DND-41 (cell line): ENCODE data around the gene ANAPC10.

Experiments
- ATAC-seq: fragments of 200-7000 bp; cut with Tn5 transposase; 3 replicates; pipeline ENCODE4 v1.9.1; 2021; ENCODE audit warnings: low read depth; ENCODE audit not compliant: insufficient read depth
- DNase-seq: peaks from one replicate; pipeline ENCODE4 v3.0.0-alpha.2; 2020
- H2AFZ ChIP-seq: 2 replicates; pipeline ENCODE4 v1.6.0; 2012; ENCODE audit warnings: low read depth, low read length
- H3K27ac ChIP-seq: 2 replicates; pipeline ENCODE4 v1.5.1; 2012; ENCODE audit warnings: low read length, inconsistent platforms
- H3K27me3 ChIP-seq: fragments of 200-600 bp; sonication (generic); 2 replicates; pipeline ENCODE4 v1.6.0; 2012; ENCODE audit warnings: low read length, mild to moderate bottlenecking, inconsistent platforms; ENCODE audit not compliant: insufficient read depth, poor library complexity
- H3K36me3 ChIP-seq: 2 replicates; pipeline ENCODE4 v1.5.1; 2012; ENCODE audit warnings: low read length, inconsistent platforms; ENCODE audit not compliant: insufficient read depth
- H3K4me1 ChIP-seq: 2 replicates; pipeline ENCODE4 v1.5.1; 2012; ENCODE audit warnings: mild to moderate bottlenecking, low read length; ENCODE audit not compliant: insufficient read depth
- H3K4me2 ChIP-seq: 2 replicates; pipeline ENCODE4 v1.6.0; 2012; ENCODE audit warnings: mild to moderate bottlenecking, moderate library complexity, low read length, inconsistent platforms; ENCODE audit not compliant: insufficient read depth
- H3K4me3 ChIP-seq, 2 experiments: fragments of 200-600 bp in 1 of 2; shearing (Covaris generic) in 1 of 2; 2 replicates each; pipeline ENCODE4 v1.5.1; 2012 to 2016; ENCODE audit warnings: inconsistent platforms in 2 of 2, low read length in 2 of 2, mild to moderate bottlenecking in 2 of 2, low read depth in 1 of 2, moderate library complexity in 1 of 2
- H3K79me2 ChIP-seq: 2 replicates; pipeline ENCODE4 v1.6.0; 2012; ENCODE audit warnings: low read length, inconsistent platforms; ENCODE audit not compliant: insufficient read depth
- H3K9ac ChIP-seq: 2 replicates; pipeline ENCODE4 v1.6.0; 2012; ENCODE audit warnings: low read depth, mild to moderate bottlenecking, inconsistent platforms, low read length, moderate library complexity
- H3K9me3 ChIP-seq: 2 replicates; pipeline ENCODE4 v1.5.1; 2012; ENCODE audit warnings: low read length, moderate library complexity, mild to moderate bottlenecking, inconsistent platforms; ENCODE audit not compliant: insufficient read depth, severe bottlenecking
- H4K20me1 ChIP-seq: 2 replicates; pipeline ENCODE4 v1.6.0; 2012; ENCODE audit warnings: low read length; ENCODE audit not compliant: insufficient read depth
- EZH2 ChIP-seq: IDR thresholded peaks from 3 replicates; pipeline ENCODE4 v1.6.1; 2012; ENCODE audit warnings: borderline replicate concordance, low read depth, mild to moderate bottlenecking, moderate library complexity, low read length, inconsistent platforms; ENCODE audit not compliant: severe bottlenecking
- TF ChIP-seq, protein P1 (sequence below): IDR thresholded peaks from 2 replicates; pipeline ENCODE4 v1.5.1; 2012; ENCODE audit warnings: borderline replicate concordance, low read length, moderate library complexity, mild to moderate bottlenecking; ENCODE audit not compliant: poor library complexity, severe bottlenecking; ENCODE audit errors: extremely low read depth

The ANAPC10 gene

DNA sequence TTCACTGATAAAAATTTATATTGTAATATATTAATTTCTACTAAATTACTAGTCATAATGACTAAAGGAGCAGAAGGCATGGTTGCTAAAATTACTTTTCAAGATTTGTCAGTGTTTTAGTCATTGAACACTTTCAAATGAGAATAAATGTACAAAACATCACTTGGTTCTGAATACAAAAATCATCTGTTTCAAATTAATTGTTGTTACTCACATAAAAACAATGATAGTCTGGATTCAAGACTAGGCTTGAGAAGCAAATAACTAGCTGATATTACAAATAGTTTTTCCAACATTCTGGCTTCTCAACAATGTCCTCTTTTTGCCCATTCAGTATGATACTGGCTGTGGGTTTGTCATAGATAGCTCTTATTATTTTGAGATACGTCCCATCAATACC lies 112.5 kb downstream of the ANAPC10 start:
- TF ChIP-seq, protein P1, sequence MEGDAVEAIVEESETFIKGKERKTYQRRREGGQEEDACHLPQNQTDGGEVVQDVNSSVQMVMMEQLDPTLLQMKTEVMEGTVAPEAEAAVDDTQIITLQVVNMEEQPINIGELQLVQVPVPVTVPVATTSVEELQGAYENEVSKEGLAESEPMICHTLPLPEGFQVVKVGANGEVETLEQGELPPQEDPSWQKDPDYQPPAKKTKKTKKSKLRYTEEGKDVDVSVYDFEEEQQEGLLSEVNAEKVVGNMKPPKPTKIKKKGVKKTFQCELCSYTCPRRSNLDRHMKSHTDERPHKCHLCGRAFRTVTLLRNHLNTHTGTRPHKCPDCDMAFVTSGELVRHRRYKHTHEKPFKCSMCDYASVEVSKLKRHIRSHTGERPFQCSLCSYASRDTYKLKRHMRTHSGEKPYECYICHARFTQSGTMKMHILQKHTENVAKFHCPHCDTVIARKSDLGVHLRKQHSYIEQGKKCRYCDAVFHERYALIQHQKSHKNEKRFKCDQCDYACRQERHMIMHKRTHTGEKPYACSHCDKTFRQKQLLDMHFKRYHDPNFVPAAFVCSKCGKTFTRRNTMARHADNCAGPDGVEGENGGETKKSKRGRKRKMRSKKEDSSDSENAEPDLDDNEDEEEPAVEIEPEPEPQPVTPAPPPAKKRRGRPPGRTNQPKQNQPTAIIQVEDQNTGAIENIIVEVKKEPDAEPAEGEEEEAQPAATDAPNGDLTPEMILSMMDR: no peak
- TF ChIP-seq EZH2: no peak
- no peak overlapping the region for H3K27ac ChIP-seq
- ATAC-seq (no peak), DNase-seq (no peak)
- no peaks in the 10 kb centered on the region for H3K9me3 ChIP-seq
- no peaks in the 10 kb centered on the region for H3K79me2 ChIP-seq
- no peaks in the 10 kb centered on the region for H4K20me1 ChIP-seq
- H3K4me1 ChIP-seq: no peaks in the 10 kb centered on the region
- no peak overlapping the region for H2AFZ ChIP-seq
- no peaks in the 10 kb centered on the region for H3K36me3 ChIP-seq
- H3K9ac ChIP-seq: no peak overlapping the region
- H3K27me3 ChIP-seq: no peaks in the 10 kb centered on the region
- H3K4me3 ChIP-seq: no peak overlapping the region
- H3K4me2 ChIP-seq: no peak overlapping the region

DNA sequence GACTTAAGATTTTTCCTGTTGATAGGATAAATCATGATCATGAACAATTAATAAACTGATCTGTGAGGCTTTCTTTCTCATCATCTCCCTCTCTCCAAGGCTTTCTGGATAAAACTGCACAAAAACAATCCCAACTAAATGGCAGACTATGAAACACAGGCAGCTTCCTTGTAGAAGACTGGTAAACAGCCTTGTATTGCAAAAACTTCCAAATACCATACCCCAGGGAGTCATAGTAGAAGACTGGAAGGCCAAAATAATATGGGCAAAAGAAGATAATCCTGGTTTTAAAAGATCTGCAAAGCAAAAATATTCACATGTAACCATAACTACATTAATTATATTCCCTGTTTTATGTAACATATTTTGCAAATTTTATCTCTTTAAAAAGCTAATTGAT lies 113.0 kb downstream of the ANAPC10 start:
- Histone ChIP-seq H3K4me1 (no peaks in the 10 kb centered on the region), H3K9me3 (no peaks in the 10 kb centered on the region), H3K27ac (no peak overlapping the region), H2AFZ (no peak overlapping the region), H3K27me3 (no peaks in the 10 kb centered on the region), H3K79me2 (no peaks in the 10 kb centered on the region), H3K9ac (no peak overlapping the region), H3K36me3 (no peaks in the 10 kb centered on the region), H4K20me1 (no peaks in the 10 kb centered on the region), H3K4me2 (no peak overlapping the region), H3K4me3 (no peak overlapping the region)
- DNase-seq (no peak), ATAC-seq (no peak)
- TF ChIP-seq, protein P1: no peak
- TF ChIP-seq EZH2: no peak

DNA sequence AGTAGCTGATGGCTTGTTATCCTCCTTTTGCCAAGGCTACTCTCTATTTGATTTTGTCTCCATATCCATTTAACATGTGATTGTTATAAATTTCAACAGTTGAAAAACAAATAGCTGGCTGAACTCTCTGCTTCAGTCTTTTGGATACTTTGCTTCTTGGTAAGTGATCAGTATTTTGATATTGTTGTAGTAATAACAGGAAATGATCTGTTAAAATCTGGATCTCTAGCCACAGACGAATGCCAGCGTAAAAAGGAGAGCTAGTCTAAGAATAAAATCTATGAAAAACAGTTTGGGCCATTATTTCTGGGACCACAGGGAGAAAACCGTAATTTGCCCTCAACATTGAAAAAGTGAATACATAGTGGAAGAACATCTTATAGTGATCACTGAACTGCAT lies 113.8 kb downstream of the ANAPC10 start:
- no peak for ATAC-seq
- Histone ChIP-seq H4K20me1 (no peaks in the 10 kb centered on the region), H3K9ac (no peak overlapping the region), H3K27me3 (no peaks in the 10 kb centered on the region), H2AFZ (no peak overlapping the region), H3K4me1 (no peaks in the 10 kb centered on the region), H3K27ac (no peak overlapping the region), H3K4me2 (no peak overlapping the region), H3K9me3 (no peaks in the 10 kb centered on the region), H3K79me2 (no peaks in the 10 kb centered on the region), H3K36me3 (no peaks in the 10 kb centered on the region), H3K4me3 (no peak overlapping the region)
- no peak for TF ChIP-seq EZH2
- TF ChIP-seq, protein P1: no peak
- DNase-seq: no peak

DNA sequence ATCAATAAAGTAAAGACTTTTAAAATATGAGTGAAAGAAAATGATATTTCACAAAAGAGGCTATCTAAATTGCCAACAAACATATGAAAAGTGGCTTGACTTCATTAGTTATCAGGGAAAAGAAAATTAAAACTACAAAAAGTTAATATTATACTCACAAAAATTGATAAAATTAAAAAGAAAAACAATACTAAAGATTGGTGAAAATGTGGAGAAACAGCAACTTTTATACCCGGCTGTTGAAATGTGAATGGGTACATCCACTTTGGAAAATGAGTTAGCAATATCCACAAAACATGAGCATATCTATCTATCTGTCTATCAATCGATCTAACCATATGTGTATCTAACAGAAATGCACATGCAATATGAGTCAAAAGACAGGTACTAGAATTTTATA lies 122.3 kb downstream of the ANAPC10 start:
- H2AFZ ChIP-seq: no peak overlapping the region
- no peak overlapping the region for H3K4me3 ChIP-seq
- ATAC-seq (no peak), DNase-seq (no peak)
- H3K79me2 ChIP-seq: no peaks in the 10 kb centered on the region
- H3K9ac ChIP-seq: no peak overlapping the region
- peaks cover 3% of the 10 kb centered on the region for H3K9me3 ChIP-seq
- no peaks in the 10 kb centered on the region for H4K20me1 ChIP-seq
- TF ChIP-seq EZH2: no peak
- TF ChIP-seq, protein P1: no peak
- H3K4me1 ChIP-seq: no peaks in the 10 kb centered on the region
- H3K36me3 ChIP-seq: no peaks in the 10 kb centered on the region
- H3K27ac ChIP-seq: no peak overlapping the region
- H3K4me2 ChIP-seq: no peak overlapping the region
- no peaks in the 10 kb centered on the region for H3K27me3 ChIP-seq
